ENCODE results near the gene KIAA0040. TPM values are rescaled to one million over a fixed set of nuclear protein-coding genes. Genes with fewer than 3 reads are reported as not detected.

KIAA0040 gene
- polyA plus RNA-seq, 1 donor from 2014 or later = 85.7 TPM

Other genes starting within 250 kb of the KIAA0040 start
- gene CACYBP, start 192.8 kb downstream of the KIAA0040 start, polyA plus RNA-seq = 158 TPM
- 43.4 TPM for gene MRPS14, start 169.4 kb downstream of the KIAA0040 start, polyA plus RNA-seq
- not detected for gene TNN, start 124.9 kb downstream of the KIAA0040 start, polyA plus RNA-seq

All from IgD-negative memory B cell (primary cell).